HG03457 (cell line): ENCODE measurements around the gene ZNRF3.
"Not testable (repeated sequence)": the region's sequence is repeated elsewhere in the genome, so short reads cannot be mapped to it uniquely, and the experiment has no call there.

Source experiments
- ATAC-seq: cut with Tn5 transposase; IDR thresholded peaks from one replicate; pipeline ENCODE4 v1.9.1; 2021; ENCODE audit warnings: moderate number of reproducible peaks; ENCODE audit not compliant: unreplicated experiment

Gene ZNRF3

GRCh38 chr22:28929197-28929596 lies 45.8 kb downstream of the ZNRF3 start:
- ATAC-seq, result no peak

GRCh38 chr22:28930357-28931007 lies 47.1 kb downstream of the ZNRF3 start:
- no peak for ATAC-seq

GRCh38 chr22:28931844-28932567 lies 48.6 kb downstream of the ZNRF3 start:
- ATAC-seq, result no peak

- no peak for ATAC-seq
Measured at GRCh38 chr22:28933321-28933720, 49.9 kb downstream of the ZNRF3 start.

GRCh38 chr22:28934026-28934425 lies 50.7 kb downstream of the ZNRF3 start:
- ATAC-seq, result no peak

GRCh38 chr22:28935140-28935539 lies 51.8 kb downstream of the ZNRF3 start:
- no peak for ATAC-seq

GRCh38 chr22:28935713-28936112 lies 52.3 kb downstream of the ZNRF3 start:
- no peak for ATAC-seq

- ATAC-seq, result no peak
Measured at GRCh38 chr22:28936200-28936599, 52.8 kb downstream of the ZNRF3 start.

- ATAC-seq, result no peak
Measured at GRCh38 chr22:28937206-28938025, 54.0 kb downstream of the ZNRF3 start.

- ATAC-seq, result no peak
Measured at GRCh38 chr22:28938286-28938833, 55.0 kb downstream of the ZNRF3 start.

GRCh38 chr22:28939394-28939793 lies 56.0 kb downstream of the ZNRF3 start:
- no peak for ATAC-seq

- no peak for ATAC-seq
Measured at GRCh38 chr22:28939932-28940331, 56.6 kb downstream of the ZNRF3 start.

GRCh38 chr22:28940441-28940840 lies 57.1 kb downstream of the ZNRF3 start:
- ATAC-seq, result no peak

- no peak for ATAC-seq
Measured at GRCh38 chr22:28942333-28942732, 59.0 kb downstream of the ZNRF3 start.

GRCh38 chr22:28942801-28943500 lies 59.6 kb downstream of the ZNRF3 start:
- no peak for ATAC-seq

- ATAC-seq, result no peak
Measured at GRCh38 chr22:28943501-28943879, 60.1 kb downstream of the ZNRF3 start.

GRCh38 chr22:28947125-28947524 lies 63.8 kb downstream of the ZNRF3 start:
- no peak for ATAC-seq

- ATAC-seq, result no peak
Measured at GRCh38 chr22:28948424-28948823, 65.1 kb downstream of the ZNRF3 start.

- ATAC-seq, result not testable (repeated sequence)
Measured at GRCh38 chr22:28948860-28949551, 65.6 kb downstream of the ZNRF3 start.

- ATAC-seq, result no peak
Measured at GRCh38 chr22:28949788-28950187, 66.4 kb downstream of the ZNRF3 start.
